Endodermal cell (in vitro differentiated cells): Measurements from ENCODE around the gene ANTXRL. TPM values are rescaled to one million over a fixed set of nuclear protein-coding genes. Genes with fewer than 3 reads are reported as not detected.
A peak's percentile ranks its signal among the peaks of the same experiment; 100 is the strongest.
"Not testable (repeated sequence)": the region's sequence is repeated elsewhere in the genome, so short reads cannot be mapped to it uniquely, and the experiment has no call there.

Source experiments
- DNase-seq: peaks from one replicate; pipeline ENCODE4 v3.0.0-alpha.2; 2017
- H3K27ac ChIP-seq: 2 replicates; pipeline ENCODE4 v1.5.1; 2013; ENCODE audit warnings: mild to moderate bottlenecking, low read depth, low read length, moderate library complexity
- H3K27me3 ChIP-seq: 2 replicates; pipeline ENCODE4 v1.6.1; 2013; ENCODE audit warnings: mild to moderate bottlenecking, low read length, moderate library complexity; ENCODE audit not compliant: insufficient read depth, control insufficient read depth, poor library complexity, severe bottlenecking
- H3K36me3 ChIP-seq: 2 replicates; pipeline ENCODE4 v1.7.0; 2013; ENCODE audit warnings: mild to moderate bottlenecking, low read length, moderate library complexity; ENCODE audit not compliant: control insufficient read depth, insufficient read depth
- H3K4me1 ChIP-seq: one replicate; pipeline ENCODE4 v1.7.0; 2013; ENCODE audit warnings: low read length; ENCODE audit not compliant: control insufficient read depth, insufficient read depth
- H3K4me3 ChIP-seq: 2 replicates; pipeline ENCODE4 v1.5.1; 2013; ENCODE audit warnings: mild to moderate bottlenecking, low read length, moderate library complexity
- H3K9ac ChIP-seq: 2 replicates; pipeline ENCODE4 v1.6.1; 2013; ENCODE audit warnings: mild to moderate bottlenecking, low read length, moderate library complexity; ENCODE audit not compliant: poor library complexity, severe bottlenecking; ENCODE audit errors: extremely low read depth
- H3K9me3 ChIP-seq: 2 replicates; pipeline ENCODE4 v1.6.1; 2013; ENCODE audit warnings: mild to moderate bottlenecking, low read length, moderate library complexity; ENCODE audit not compliant: control insufficient read depth
- H3K27ac Mint-ChIP-seq: 2 replicates; pipeline ENCODE4 v1.8.0; 2020; ENCODE audit warnings: mixed read lengths
- H3K27me3 Mint-ChIP-seq: 2 replicates; pipeline ENCODE4 v1.8.0; 2021; ENCODE audit warnings: mild to moderate bottlenecking, mixed read lengths; ENCODE audit not compliant: insufficient read depth
- H3K36me3 Mint-ChIP-seq: 2 replicates; pipeline ENCODE4 v1.8.0; 2020; ENCODE audit warnings: low read depth, mixed read lengths
- H3K4me1 Mint-ChIP-seq: 2 replicates; pipeline ENCODE4 v1.8.0; 2020; ENCODE audit warnings: mixed read lengths
- H3K4me3 Mint-ChIP-seq: 2 replicates; pipeline ENCODE4 v1.8.0; 2020; ENCODE audit warnings: mild to moderate bottlenecking, moderate library complexity, mixed read lengths
- H3K9me3 Mint-ChIP-seq: 2 replicates; pipeline ENCODE4 v1.8.0; 2020; ENCODE audit warnings: mild to moderate bottlenecking, mixed read lengths
- WGBS, 2 experiments: methylation state at CpG; one replicate each; pipeline versions ENCODE4 v1.1.5 to v1.1.7; 2013; ENCODE audit warnings: missing lambda C conversion rate in 2 of 2, mixed read lengths in 1 of 2; ENCODE audit not compliant: insufficient coverage in 1 of 2, insufficient read length in 1 of 2; 5-methylcytosine and 5-hydroxymethylcytosine counted together
- total RNA-seq, 2 donors: library from RNA; stranded (reverse); fragmentation: NEBNext Ultra II Directional in 1 of 2; extraction: Animal tissue kit (Norgen Biotek cat#: 25700) in 1 of 2; gene quantifications; 2 replicates in 1 of 2; 3 replicates in 1 of 2; pipeline ENCODE4 v1.2.1, GENCODE V29; 2021
- TF ChIP-seq, protein P1 (sequence below): fragments of 200-600 bp; sonication (generic); conservative IDR thresholded peaks from 2 replicates; pipeline ENCODE4 v1.5.0; 2021; ENCODE audit warnings: antibody characterized with exemption, mild to moderate bottlenecking

ANTXRL gene
- total RNA-seq, 2 donors from 2014 or later, result not detected

DNA sequence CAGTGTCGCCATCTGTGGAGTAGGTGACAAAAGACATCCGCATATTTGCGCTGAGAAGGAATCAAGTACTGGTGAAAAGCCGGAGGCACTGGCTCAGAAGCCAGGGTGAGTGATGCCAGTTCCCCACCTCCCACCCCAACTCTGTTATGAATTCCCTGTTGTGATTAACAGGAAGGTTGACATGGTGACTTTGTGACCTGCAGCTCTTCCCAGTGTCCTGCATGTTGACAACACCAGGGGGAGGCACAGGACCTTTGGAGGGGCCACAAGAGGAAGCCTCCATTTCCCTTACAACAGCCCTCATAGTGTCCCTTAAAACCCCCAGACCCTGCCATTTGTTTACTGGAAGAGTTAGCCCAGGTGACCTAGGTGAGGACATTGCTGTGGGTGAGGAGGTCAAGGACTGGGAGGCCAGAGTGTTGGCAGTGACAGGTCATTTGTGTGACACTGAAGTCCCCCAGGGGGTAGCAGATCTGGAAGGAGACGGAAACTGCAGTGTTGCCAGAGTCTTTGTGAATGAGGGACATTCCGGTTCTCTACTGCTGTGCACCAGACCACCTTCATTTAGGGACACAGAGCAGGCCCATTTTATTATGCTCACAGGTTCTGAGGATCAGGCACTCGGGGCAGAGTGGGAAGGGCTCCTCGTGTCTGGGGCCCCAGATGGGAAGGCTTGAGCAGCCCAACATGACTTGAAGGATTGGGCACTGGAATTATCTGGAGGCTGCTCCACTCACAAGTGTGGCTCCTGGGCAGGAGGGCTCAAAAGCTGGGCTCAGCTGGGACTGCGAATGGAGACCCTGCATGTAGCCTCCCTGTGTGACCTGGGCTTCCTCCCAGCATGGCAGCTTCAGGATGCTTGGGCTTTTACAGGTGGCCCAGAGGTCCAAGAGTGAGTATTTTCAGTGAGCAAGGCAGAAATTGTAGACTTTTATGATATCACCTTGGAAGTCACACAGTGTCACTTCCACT, 13.0 kb upstream of the ANTXRL start:
- H3K27me3 ChIP-seq, result no peaks in the 10 kb centered on the region
- Mint-ChIP-seq H3K9me3 (no peaks in the 10 kb centered on the region), H3K36me3 (no peaks in the 10 kb centered on the region), H3K27ac (peak overlapping the region; percentile 37), H3K4me1 (peaks cover 11% of the 10 kb centered on the region), H3K4me3 (no peak overlapping the region), H3K27me3 (peaks cover 7% of the 10 kb centered on the region)
- H3K4me3 ChIP-seq, result no peak overlapping the region
- WGBS, 2 experiments, result 72 to 84% methylated on average over 4 to 9 of the region's 9 CpGs
- H3K9me3 ChIP-seq, result no peaks in the 10 kb centered on the region
- TF ChIP-seq, protein P1, sequence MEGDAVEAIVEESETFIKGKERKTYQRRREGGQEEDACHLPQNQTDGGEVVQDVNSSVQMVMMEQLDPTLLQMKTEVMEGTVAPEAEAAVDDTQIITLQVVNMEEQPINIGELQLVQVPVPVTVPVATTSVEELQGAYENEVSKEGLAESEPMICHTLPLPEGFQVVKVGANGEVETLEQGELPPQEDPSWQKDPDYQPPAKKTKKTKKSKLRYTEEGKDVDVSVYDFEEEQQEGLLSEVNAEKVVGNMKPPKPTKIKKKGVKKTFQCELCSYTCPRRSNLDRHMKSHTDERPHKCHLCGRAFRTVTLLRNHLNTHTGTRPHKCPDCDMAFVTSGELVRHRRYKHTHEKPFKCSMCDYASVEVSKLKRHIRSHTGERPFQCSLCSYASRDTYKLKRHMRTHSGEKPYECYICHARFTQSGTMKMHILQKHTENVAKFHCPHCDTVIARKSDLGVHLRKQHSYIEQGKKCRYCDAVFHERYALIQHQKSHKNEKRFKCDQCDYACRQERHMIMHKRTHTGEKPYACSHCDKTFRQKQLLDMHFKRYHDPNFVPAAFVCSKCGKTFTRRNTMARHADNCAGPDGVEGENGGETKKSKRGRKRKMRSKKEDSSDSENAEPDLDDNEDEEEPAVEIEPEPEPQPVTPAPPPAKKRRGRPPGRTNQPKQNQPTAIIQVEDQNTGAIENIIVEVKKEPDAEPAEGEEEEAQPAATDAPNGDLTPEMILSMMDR, result peak; percentile 72
- H3K36me3 ChIP-seq, result no peaks in the 10 kb centered on the region
- H3K4me1 ChIP-seq, result no peaks in the 10 kb centered on the region
- peak; percentile 81 for DNase-seq
- H3K27ac ChIP-seq, result no peak overlapping the region
- H3K9ac ChIP-seq, result no peak overlapping the region

DNA sequence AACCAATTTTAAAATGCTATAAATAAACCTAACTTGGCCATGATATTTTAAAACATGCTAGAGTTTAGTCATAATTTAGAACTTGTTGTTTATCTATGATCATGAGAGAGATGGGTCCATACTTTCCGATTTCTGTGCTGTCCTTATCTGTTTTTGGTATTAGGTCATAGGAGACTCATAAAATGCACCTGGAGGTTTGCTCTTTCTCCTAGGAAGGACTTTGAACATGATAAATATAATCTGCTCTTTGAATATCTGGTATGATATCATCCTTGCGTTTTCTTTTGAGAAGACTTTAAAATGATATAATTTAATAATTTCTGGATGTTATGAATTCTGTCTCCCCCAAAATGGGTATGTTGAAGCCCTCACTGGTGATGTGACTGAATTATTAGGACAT, 9.0 kb upstream of the ANTXRL start:
- H3K27ac Mint-ChIP-seq, result no peak overlapping the region
- peaks cover 38% of the 10 kb centered on the region for H3K27me3 Mint-ChIP-seq
- DNase-seq, result no peak
- no peak overlapping the region for H3K9ac ChIP-seq
- H3K36me3 ChIP-seq, result no peaks in the 10 kb centered on the region
- no peaks in the 10 kb centered on the region for H3K9me3 Mint-ChIP-seq
- peaks cover 13% of the 10 kb centered on the region for H3K27me3 ChIP-seq
- TF ChIP-seq, protein P1, result no peak
- no peaks in the 10 kb centered on the region for H3K9me3 ChIP-seq
- H3K36me3 Mint-ChIP-seq, result no peaks in the 10 kb centered on the region
- 85% methylated on average over 2 of the region's 2 CpGs; no CpG with 5 or more reads in 1 of the 2 experiments for WGBS, 2 experiments
- H3K4me1 ChIP-seq, result no peaks in the 10 kb centered on the region
- H3K4me1 Mint-ChIP-seq, result peaks cover 7% of the 10 kb centered on the region
- H3K4me3 ChIP-seq, result no peak overlapping the region
- H3K27ac ChIP-seq, result no peak overlapping the region
- no peak overlapping the region for H3K4me3 Mint-ChIP-seq

DNA sequence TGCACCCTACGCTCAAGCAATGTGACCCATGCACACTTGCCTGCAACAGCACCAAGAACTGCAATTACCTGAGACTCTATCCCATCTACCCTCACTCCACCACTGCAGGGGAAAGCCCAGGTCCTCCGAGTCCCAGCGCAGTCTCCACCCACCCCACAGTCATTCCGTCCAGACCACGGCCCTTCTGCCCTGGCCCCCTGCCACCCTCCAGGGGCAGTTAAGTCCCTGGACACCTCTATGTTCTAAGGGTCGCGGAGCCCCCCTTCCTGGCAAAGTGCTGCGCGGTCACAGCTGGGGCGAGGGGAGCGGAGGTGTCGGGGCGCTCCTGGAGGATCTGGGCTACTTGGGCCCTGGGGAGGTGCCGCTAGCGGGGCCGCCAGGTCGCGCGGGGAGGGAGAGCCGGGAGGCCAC, 4.4 kb upstream of the ANTXRL start:
- H3K9ac ChIP-seq, H3K4me1 Mint-ChIP-seq, H3K9me3 Mint-ChIP-seq, H3K36me3 Mint-ChIP-seq, H3K27ac ChIP-seq, H3K9me3 ChIP-seq, H3K36me3 ChIP-seq, H3K27ac Mint-ChIP-seq, H3K4me1 ChIP-seq: not testable (repeated sequence)
- DNase-seq, result peak; percentile 65
- Mint-ChIP-seq H3K27me3 (peaks cover 55% of the 10 kb centered on the region), H3K4me3 (peak overlapping the region; percentile 59)
- Histone ChIP-seq H3K4me3 (peak overlapping the region; percentile 53), H3K27me3 (peaks cover 27% of the 10 kb centered on the region)
- WGBS, 2 experiments, result 16 to 18% methylated on average over 8 to 20 of the region's 20 CpGs
